GM12878 (cell line): Measurements from ENCODE around the gene MYOZ2. TPM values are rescaled to one million over a fixed set of nuclear protein-coding genes. Genes with fewer than 3 reads are reported as not detected.

Experiments used
- ATAC-seq: fragments of 200-7000 bp; cut with Tn5 transposase; 3 replicates; pipeline ENCODE4 v1.9.1; 2020; ENCODE audit warnings: mild to moderate bottlenecking, moderate library complexity
- BruUV-seq: library from RNA; stranded (reverse); fragments of 400-500 nt; replicated peaks from 2 replicates; lab custom pipeline; 2021; lab: Mats Ljungman, UMichigan
- CTCF ChIA-PET: fragments of 300-600 bp; sonication (Branson Sonifier 250); formaldehyde crosslinking; extraction: SDS; loops from one replicate; lab custom pipeline; 2021; ENCODE audit warnings: inconsistent platforms; lab: Yijun Ruan, JAX
- POLR2A ChIA-PET: fragments of 350-600 bp; formaldehyde crosslinking; extraction: SDS; loops from one replicate; lab custom pipeline; 2021; ENCODE audit warnings: inconsistent platforms; lab: Charles Lee
- RAD21 ChIA-PET: fragments of 300-600 bp; sonication (Branson Sonifier 250); formaldehyde crosslinking; loops from one replicate; lab custom pipeline; 2023; ENCODE audit warnings: antibody characterized with exemption; ENCODE audit not compliant: unreplicated experiment; lab: Charles Lee
- SMC1A ChIA-PET: fragments of 300-600 bp; sonication (Branson Sonifier 250); formaldehyde crosslinking; loops from one replicate; lab custom pipeline; 2023; ENCODE audit not compliant: unreplicated experiment, uncharacterized antibody; lab: Charles Lee
- DNase-seq: peaks from one replicate; pipeline ENCODE4 v3.0.0-alpha.2; 2011; ENCODE audit warnings: low read depth, low spot score
- FAIRE-seq: peaks from 3 replicates; lab custom pipeline; 2011; peaks lifted over from hg19 to GRCh38; lab: Jason Lieb, UNC
- H2AFZ ChIP-seq: 2 replicates; pipeline ENCODE4 v1.6.0; 2011; ENCODE audit warnings: low read depth, low read length, control low read depth; ENCODE audit not compliant: control insufficient read depth
- H3K27ac ChIP-seq: 2 replicates; pipeline ENCODE4 v1.5.1; 2011; ENCODE audit warnings: control low read depth; ENCODE audit not compliant: control insufficient read depth, insufficient read depth
- H3K27me3 ChIP-seq, 2 experiments: replicated peaks in 1 of 2; 2 replicates each; pipeline versions ENCODE4 v1.6.0 to v1.6.1; 2011; ENCODE audit warnings: low read length in 1 of 2; ENCODE audit not compliant: control insufficient read depth in 2 of 2, insufficient read depth in 2 of 2
- H3K36me3 ChIP-seq, 2 experiments: 2 replicates each; pipeline ENCODE4 v1.5.1; 2011; ENCODE audit warnings: low read length in 1 of 2; ENCODE audit not compliant: control insufficient read depth in 2 of 2, insufficient read depth in 2 of 2
- H3K4me1 ChIP-seq: 2 replicates; pipeline ENCODE4 v1.6.1; 2011; ENCODE audit warnings: mild to moderate bottlenecking, low read length, moderate library complexity, mixed read lengths; ENCODE audit not compliant: control insufficient read depth, insufficient read depth
- H3K4me2 ChIP-seq: 2 replicates; pipeline ENCODE4 v1.6.0; 2011; ENCODE audit warnings: control low read depth; ENCODE audit not compliant: control insufficient read depth, insufficient read depth
- H3K4me3 ChIP-seq: fragments of 200-600 bp; sonication (generic); 2 replicates; pipeline ENCODE4 v1.5.1; 2016
- H3K79me2 ChIP-seq: 2 replicates; pipeline ENCODE4 v1.6.0; 2011; ENCODE audit warnings: low read length; ENCODE audit not compliant: control insufficient read depth, insufficient read depth
- H3K9ac ChIP-seq: 2 replicates; pipeline ENCODE4 v1.8.0; 2011; ENCODE audit warnings: low read length, control low read depth, mixed read lengths; ENCODE audit not compliant: control insufficient read depth, insufficient read depth
- H3K9me3 ChIP-seq: replicated peaks from 3 replicates; pipeline ENCODE4 v1.5.1; 2011; ENCODE audit warnings: mild to moderate bottlenecking, low read length; ENCODE audit not compliant: control insufficient read depth, insufficient read depth
- H4K20me1 ChIP-seq: 2 replicates; pipeline ENCODE4 v1.6.0; 2011; ENCODE audit not compliant: control insufficient read depth, insufficient read depth
- ATF2 ChIP-seq: IDR thresholded peaks from 2 replicates; pipeline ENCODE4 v1.6.1; 2012; ENCODE audit warnings: low read length, inconsistent platforms
- BCL3 ChIP-seq: IDR thresholded peaks from 2 replicates; pipeline ENCODE4 v1.6.1; 2011; ENCODE audit warnings: borderline replicate concordance, low read depth, mild to moderate bottlenecking, moderate library complexity, low read length; ENCODE audit not compliant: insufficient read depth, poor library complexity, severe bottlenecking
- E2F4 ChIP-seq: IDR thresholded peaks from 2 replicates; pipeline ENCODE4 v1.6.1; 2012; ENCODE audit warnings: low read depth, low read length, improper control_type of control experiment
- IRF4 ChIP-seq: IDR thresholded peaks from 2 replicates; pipeline ENCODE4 v1.6.1; 2011; ENCODE audit warnings: low read depth, low read length
- NRF1 ChIP-seq: conservative IDR thresholded peaks from 2 replicates; pipeline ENCODE4 v1.6.1; 2011; ENCODE audit warnings: mild to moderate bottlenecking, low read depth, low read length, improper control_type of control experiment
- PML ChIP-seq: IDR thresholded peaks from 2 replicates; pipeline ENCODE4 v1.6.1; 2012; ENCODE audit warnings: low read length, inconsistent platforms
- POLR2AphosphoS2 ChIP-seq: IDR thresholded peaks from 2 replicates; pipeline ENCODE4 v1.6.1; 2011; ENCODE audit warnings: low read depth, mild to moderate bottlenecking, low read length, improper control_type of control experiment, moderate library complexity
- SIN3A ChIP-seq: IDR thresholded peaks from 2 replicates; pipeline ENCODE4 v1.6.1; 2012; ENCODE audit warnings: low read depth, low read length, improper control_type of control experiment
- WGBS: methylation state at CpG from one replicate; pipeline ENCODE4 v1.1.6; 2016; ENCODE audit warnings: low lambda C conversion rate; ENCODE audit not compliant: insufficient replicate concordance, insufficient coverage; ENCODE audit errors: missing lambda C conversion rate; 5-methylcytosine and 5-hydroxymethylcytosine counted together
- in situ Hi-C: fragments of 300-500 bp; cut with MboI; formaldehyde crosslinking; loops from 9 replicates; pipeline ENCODE4 v1.14.3; 2018; ENCODE audit warnings: mixed read lengths
- intact Hi-C: fragments of 100-400 bp; cut with micrococcal nuclease; formaldehyde crosslinking; loops from one replicate; pipeline ENCODE4 v1.14.2; 2022; ENCODE audit not compliant: unreplicated experiment
- polyA plus RNA-seq, 11 experiments: library from polyadenylated mRNA; depleted of rRNA in 4 of 11; unstranded in 6 of 11; stranded (reverse) in 5 of 11; fragments of >200 nt; fragmentation: Nextera tagmentation in 4 of 11; fragmentation: Illumina TruSeq in 1 of 11; extraction: Ambion mirVana in 4 of 11; extraction: Trizol in 1 of 11; gene quantifications; 1 replicate in 1 of 11; 2 replicates in 10 of 11; pipeline versions ENCODE4 v1.2.1 to v1.2.3, GENCODE V29; 2011 to 2016; ENCODE audit warnings: inconsistent platforms in 2 of 11, missing spikeins in 2 of 11, low read depth in 1 of 11
- total RNA-seq, 4 experiments: library from RNA; depleted of rRNA in 3 of 4; stranded (reverse); fragments of >200 nt in 3 of 4; fragmentation: Illumina TruSeq in 1 of 4; extraction: Trizol in 1 of 4; gene quantifications; 2 replicates each; pipeline versions ENCODE4 v1.2.1 to v1.2.3, GENCODE V29; 2013 to 2021

Gene MYOZ2
- total and polyA plus RNA-seq, 10 of the 15 experiments (the other 5 are each of a cell fraction or from before 2014, with no cell fraction given), result not detected

- ChIA-PET CTCF (no interaction called here), RAD21 (no interaction called here), SMC1A (no interaction called here), POLR2A (no interaction called here)
- Histone ChIP-seq H2AFZ (no peak overlapping the region), H4K20me1 (no peaks in the 10 kb centered on the region), H3K4me1 (no peaks in the 10 kb centered on the region), H3K27ac (no peak overlapping the region), H3K4me3 (no peak overlapping the region), H3K79me2 (no peaks in the 10 kb centered on the region), H3K27me3 (no peaks in the 10 kb centered on the region), H3K4me2 (no peak overlapping the region), H3K36me3 (no peaks in the 10 kb centered on the region), H3K9me3 (no peaks in the 10 kb centered on the region), H3K9ac (no peak overlapping the region)
- 97% methylated on average over 3 of the region's 3 CpGs for WGBS
- DNase-seq, result no peak
- TF ChIP-seq PML, result no peak
- TF ChIP-seq BCL3, result no peak
- no TSS peak for BruUV-seq
- intact Hi-C loops, result no loop called here
- in situ Hi-C loops, result no loop called here
- no peak for ATAC-seq
- FAIRE-seq, result no peak
Observed at GRCh38 chr4:119228406-119228805, 92.8 kb downstream of the MYOZ2 start.

GRCh38 chr4:119229908-119230687 lies 94.5 kb downstream of the MYOZ2 start:
- ChIA-PET RAD21 (no interaction called here), SMC1A (no interaction called here), POLR2A (no interaction called here), CTCF (no interaction called here)
- BruUV-seq, result no TSS peak
- Histone ChIP-seq H3K4me1 (no peaks in the 10 kb centered on the region), H3K4me2 (no peak overlapping the region), H3K27ac (no peak overlapping the region), H3K4me3 (no peak overlapping the region), H3K79me2 (no peaks in the 10 kb centered on the region), H4K20me1 (no peaks in the 10 kb centered on the region), H2AFZ (no peak overlapping the region), H3K9me3 (no peaks in the 10 kb centered on the region), H3K27me3 (no peaks in the 10 kb centered on the region), H3K9ac (no peak overlapping the region), H3K36me3 (no peaks in the 10 kb centered on the region)
- DNase-seq (no peak), FAIRE-seq (no peak), ATAC-seq (no peak)
- intact Hi-C loops (no loop called here), in situ Hi-C loops (no loop called here)
- 60% methylated on average over 4 of the region's 4 CpGs for WGBS
- TF ChIP-seq E2F4, result no peak
- no peak for TF ChIP-seq POLR2AphosphoS2
- no peak for TF ChIP-seq IRF4
- no peak for TF ChIP-seq NRF1
- TF ChIP-seq ATF2, result no peak
- TF ChIP-seq SIN3A, result no peak
